Esophagus muscularis mucosa (tissue), 4 donors: ENCODE results near the gene MYO9B.

Source experiments
- EP300 ChIP-seq: sonication (generic); formaldehyde crosslinking; IDR thresholded peaks from one replicate; pipeline ENCODE4 v1.6.1; 2017; ENCODE audit warnings: antibody characterized with exemption
- POLR2A ChIP-seq: fragments of 450-650 bp; IDR thresholded peaks from one replicate; pipeline ENCODE4 v1.6.1; 2017; ENCODE audit warnings: antibody characterized with exemption, moderate library complexity, mild to moderate bottlenecking, low read depth
- TF ChIP-seq, protein P1 (sequence below), 3 experiments: fragments of 200-600 bp in 2 of 3; fragments of 450-650 bp in 1 of 3; sonication (generic) in 2 of 3; IDR thresholded peaks; one replicate each; pipeline ENCODE4 v1.5.1; 2017 to 2019; ENCODE audit warnings: antibody characterized with exemption in 3 of 3, mild to moderate bottlenecking in 2 of 3, moderate library complexity in 1 of 3

DNA sequence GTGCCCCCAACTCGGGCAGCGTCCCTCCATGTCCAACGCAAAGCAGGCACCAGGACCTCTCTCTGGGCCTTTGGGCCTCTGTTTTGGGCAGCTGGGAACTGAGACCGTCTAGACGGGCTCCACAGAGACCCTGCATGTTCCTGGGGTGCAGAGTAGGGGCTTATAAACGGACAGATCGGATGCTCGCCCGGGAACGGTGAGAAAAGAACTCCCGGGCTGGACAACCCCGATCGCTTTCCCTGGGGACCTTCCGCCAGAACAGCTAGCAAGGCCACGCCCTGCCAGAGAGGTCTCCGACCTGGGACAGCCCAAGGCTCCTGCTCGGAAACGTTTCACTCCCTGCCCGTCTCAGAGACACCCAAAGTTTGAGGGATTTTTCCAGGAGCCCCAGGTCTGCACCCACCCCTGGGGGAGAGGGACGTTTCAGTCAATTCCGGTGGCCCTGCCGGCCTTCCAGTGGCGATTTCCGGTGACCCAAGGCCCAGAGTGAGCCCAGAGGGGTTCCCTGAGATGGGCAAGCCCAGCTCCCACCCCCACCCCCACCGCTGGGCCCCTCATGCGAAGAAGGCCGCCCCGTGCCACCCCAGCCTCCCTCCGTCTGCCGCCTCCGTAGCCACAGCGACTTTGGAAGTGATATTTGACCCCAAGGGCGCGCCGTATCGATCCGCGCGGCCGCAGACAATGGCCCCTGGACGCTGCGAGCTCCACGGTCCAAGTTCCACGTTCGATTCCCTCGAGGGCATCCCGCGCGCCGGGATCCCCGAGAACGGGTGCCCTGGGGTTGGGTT, 168.4 kb downstream of the MYO9B start:
- TF ChIP-seq EP300: no peak
- no peak for TF ChIP-seq POLR2A
- TF ChIP-seq, protein P1, sequence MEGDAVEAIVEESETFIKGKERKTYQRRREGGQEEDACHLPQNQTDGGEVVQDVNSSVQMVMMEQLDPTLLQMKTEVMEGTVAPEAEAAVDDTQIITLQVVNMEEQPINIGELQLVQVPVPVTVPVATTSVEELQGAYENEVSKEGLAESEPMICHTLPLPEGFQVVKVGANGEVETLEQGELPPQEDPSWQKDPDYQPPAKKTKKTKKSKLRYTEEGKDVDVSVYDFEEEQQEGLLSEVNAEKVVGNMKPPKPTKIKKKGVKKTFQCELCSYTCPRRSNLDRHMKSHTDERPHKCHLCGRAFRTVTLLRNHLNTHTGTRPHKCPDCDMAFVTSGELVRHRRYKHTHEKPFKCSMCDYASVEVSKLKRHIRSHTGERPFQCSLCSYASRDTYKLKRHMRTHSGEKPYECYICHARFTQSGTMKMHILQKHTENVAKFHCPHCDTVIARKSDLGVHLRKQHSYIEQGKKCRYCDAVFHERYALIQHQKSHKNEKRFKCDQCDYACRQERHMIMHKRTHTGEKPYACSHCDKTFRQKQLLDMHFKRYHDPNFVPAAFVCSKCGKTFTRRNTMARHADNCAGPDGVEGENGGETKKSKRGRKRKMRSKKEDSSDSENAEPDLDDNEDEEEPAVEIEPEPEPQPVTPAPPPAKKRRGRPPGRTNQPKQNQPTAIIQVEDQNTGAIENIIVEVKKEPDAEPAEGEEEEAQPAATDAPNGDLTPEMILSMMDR (IDR thresholded peaks at IDR 0.05): no peak
